AG09319 (cell line): ENCODE measurements around the gene IL5.
"Not testable (repeated sequence)": the region's sequence is repeated elsewhere in the genome, so short reads cannot be mapped to it uniquely, and the experiment has no call there.

ENCODE experiments used
- DNase-seq: peaks from one replicate; pipeline ENCODE4 v3.0.0-alpha.2; 2010; ENCODE audit warnings: low read depth; ENCODE audit errors: extremely low read depth
- CTCF ChIP-seq: IDR thresholded peaks from 2 replicates; pipeline ENCODE4 v1.5.1; 2011; ENCODE audit warnings: low read depth, mild to moderate bottlenecking, inconsistent platforms, low read length, moderate library complexity

IL5 gene

DNA sequence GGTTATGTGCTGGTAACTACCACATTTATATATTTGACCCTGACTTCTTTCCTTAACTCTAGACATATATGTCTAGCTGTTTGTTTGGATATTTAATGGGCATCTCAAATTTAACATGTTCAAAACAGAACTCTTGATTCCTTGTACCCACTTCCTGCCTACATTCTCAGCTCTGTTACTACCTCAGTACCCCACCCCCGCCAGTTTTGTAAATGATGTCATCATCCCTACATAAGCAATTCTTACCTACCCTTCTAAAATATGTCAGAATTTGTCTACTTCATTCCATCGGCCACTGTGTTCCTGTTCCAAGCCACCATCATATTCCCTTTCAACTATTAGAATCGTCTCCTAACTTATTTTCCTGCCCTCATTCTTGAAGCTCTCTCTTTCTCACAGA lies 18.3 kb upstream of the IL5 start:
- TF ChIP-seq CTCF = no peak
- no peak for DNase-seq

- DNase-seq = no peak
- TF ChIP-seq CTCF = no peak
Observed at GRCh38 chr5:132559383-132560060, 16.2 kb upstream of the IL5 start.

DNA sequence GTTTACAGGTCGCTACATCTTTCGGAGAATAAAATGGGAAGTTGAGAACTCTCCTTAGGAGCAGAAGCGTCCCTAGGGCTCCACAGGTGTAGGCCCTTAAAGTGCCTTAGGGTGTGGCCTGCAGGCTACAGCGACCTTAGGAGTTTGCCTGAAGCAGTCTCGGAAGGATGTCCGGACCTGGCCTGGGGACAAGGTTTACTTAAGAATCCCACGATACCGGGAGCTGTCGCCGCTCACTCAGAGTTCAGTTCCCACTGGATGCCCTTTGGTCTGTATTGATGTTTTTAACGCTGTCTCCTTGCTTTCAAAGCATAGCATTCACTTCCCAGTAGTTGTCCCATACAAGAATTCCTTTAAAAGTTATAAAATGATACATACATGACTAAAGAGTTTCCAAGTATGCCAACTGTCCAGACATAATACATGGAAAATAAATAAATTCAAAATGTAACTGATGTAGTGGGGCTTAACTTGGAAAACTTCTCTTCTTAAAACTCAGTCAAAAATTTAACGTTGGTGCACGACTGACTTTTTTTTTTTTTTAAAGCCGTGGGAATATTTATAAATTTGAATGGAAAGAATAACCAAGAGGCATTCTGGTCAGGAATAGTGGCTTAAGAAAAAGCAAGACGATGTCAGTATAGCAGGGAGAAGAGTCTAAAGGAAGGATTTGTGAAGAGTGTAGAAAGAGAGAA lies 14.3 kb upstream of the IL5 start:
- TF ChIP-seq CTCF = no peak
- DNase-seq = no peak

- peak; percentile 75 for DNase-seq
- no peak for TF ChIP-seq CTCF
Observed at GRCh38 chr5:132556763-132557477, 13.6 kb upstream of the IL5 start, which contains the start of gene RAD50. TSS of gene RAD50 (plus strand) at chr5:132556977. CDS start at chr5:132557325, 348 bp downstream.

DNA sequence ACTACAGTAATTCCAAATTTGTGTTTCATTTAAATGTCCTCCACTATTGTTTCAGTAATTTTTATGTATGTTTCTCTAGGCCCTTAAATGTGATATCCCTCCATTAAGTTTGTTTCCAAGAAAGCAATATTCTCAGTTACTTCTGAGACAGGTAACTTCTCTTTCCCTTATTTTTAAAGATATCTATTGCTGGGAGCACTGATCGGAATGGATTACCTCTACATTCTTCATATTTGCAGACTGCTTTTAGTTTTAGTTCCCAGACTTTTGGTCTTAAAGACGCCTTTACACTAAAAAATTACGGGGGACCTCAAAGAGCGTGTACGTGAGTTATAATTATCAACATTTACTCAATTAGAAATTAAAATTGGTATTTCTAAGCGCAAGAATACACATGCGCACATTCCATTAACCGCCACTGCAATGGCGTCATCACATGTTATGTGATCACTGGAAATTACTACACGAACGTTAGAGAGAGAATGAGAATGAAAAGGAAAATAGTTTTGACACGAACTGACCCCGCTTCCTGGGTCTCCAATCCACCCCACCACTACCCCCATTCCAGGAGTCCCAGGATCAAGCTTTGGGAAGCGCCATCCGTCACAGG lies 12.9 kb upstream of the IL5 start:
- DNase-seq = no peak
- no peak for TF ChIP-seq CTCF

DNA sequence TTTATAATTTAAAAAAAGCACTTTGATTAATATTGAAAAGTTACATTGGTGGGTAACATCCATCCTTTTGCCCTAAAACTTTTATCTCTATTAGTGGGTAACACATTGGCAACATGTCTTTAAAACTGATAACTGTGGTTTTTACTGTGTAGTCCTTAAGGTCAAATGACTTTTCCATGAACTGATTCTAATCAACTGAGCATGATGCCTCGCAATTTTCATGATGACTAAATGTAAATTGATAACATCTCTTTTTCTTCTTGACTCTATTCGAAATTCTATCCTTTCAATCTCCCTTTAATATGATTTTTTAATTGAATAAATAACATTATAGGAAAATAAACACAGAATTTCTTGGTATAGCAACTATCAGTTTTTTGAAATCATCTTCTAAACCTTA lies 6.3 kb upstream of the IL5 start:
- no peak for TF ChIP-seq CTCF
- no peak for DNase-seq

GRCh38 chr5:132548834-132549233 lies 5.5 kb upstream of the IL5 start:
- DNase-seq = not testable (repeated sequence)
